H1 (cell line): ENCODE results near the gene PLCB1. TPM values are rescaled to one million over a fixed set of nuclear protein-coding genes. Genes with fewer than 3 reads are reported as not detected.

Experiments
- CTCF ChIA-PET: fragments of 300-600 bp; sonication (Branson Sonifier 250); formaldehyde crosslinking; loops from one replicate; lab custom pipeline; 2021; ENCODE audit not compliant: partially characterized antibody; lab: Charles Lee
- POLR2A ChIA-PET: fragments of 300-600 bp; sonication (Branson Sonifier 250); formaldehyde crosslinking; loops from one replicate; lab custom pipeline; 2021; ENCODE audit warnings: inconsistent platforms; ENCODE audit not compliant: partially characterized antibody; lab: Charles Lee
- DNase-seq, 2 experiments: peaks; one replicate each; pipeline versions ENCODE4 v3.0.0 to v3.0.0-alpha.2; 2010 to 2022; ENCODE audit warnings: low spot score in 2 of 2, low read depth in 1 of 2, mixed read lengths in 1 of 2
- FAIRE-seq: peaks from 2 replicates; lab custom pipeline; 2011; peaks lifted over from hg19 to GRCh38; lab: Jason Lieb, UNC
- H2AFZ ChIP-seq: 2 replicates; pipeline ENCODE4 v1.8.1; 2012; ENCODE audit warnings: low read length, inconsistent platforms
- H2AK5ac ChIP-seq: 2 replicates; pipeline ENCODE4 v1.6.1; 2013; ENCODE audit warnings: low read depth, low read length
- H2BK120ac ChIP-seq: replicated peaks from 2 replicates; pipeline ENCODE3; 2013; ENCODE audit warnings: low read depth, low read length, inconsistent platforms
- H2BK12ac ChIP-seq: 2 replicates; pipeline ENCODE4 v1.6.1; 2013; ENCODE audit warnings: low read depth, low read length
- H2BK15ac ChIP-seq: 2 replicates; pipeline ENCODE4 v1.6.1; 2013; ENCODE audit warnings: low read length
- H2BK20ac ChIP-seq: 2 replicates; pipeline ENCODE4 v1.6.1; 2013; ENCODE audit warnings: low read length
- H2BK5ac ChIP-seq: 2 replicates; pipeline ENCODE4 v1.6.1; 2013; ENCODE audit warnings: low read depth, low read length
- H3K14ac ChIP-seq: 2 replicates; pipeline ENCODE4 v1.6.1; 2013; ENCODE audit warnings: inconsistent platforms; ENCODE audit not compliant: insufficient read length
- H3K18ac ChIP-seq: 2 replicates; pipeline ENCODE4 v1.6.1; 2013; ENCODE audit warnings: low read length; ENCODE audit errors: extremely low read depth
- H3K23ac ChIP-seq: 2 replicates; pipeline ENCODE4 v1.6.1; 2013; ENCODE audit warnings: inconsistent platforms; ENCODE audit not compliant: insufficient read length
- H3K23me2 ChIP-seq: 2 replicates; pipeline ENCODE4 v1.6.1; 2013; ENCODE audit warnings: low read depth, low read length
- H3K27ac ChIP-seq: 2 replicates; pipeline ENCODE4 v1.6.1; 2011; ENCODE audit warnings: low read depth, low read length, inconsistent platforms
- H3K27me3 ChIP-seq, 4 experiments: replicated peaks in 1 of 4; 1 replicate in 1 of 4; 2 replicates in 3 of 4; pipeline versions ENCODE4 v1.6.1 to v1.8.1; 2011 to 2013; ENCODE audit warnings: low read length in 3 of 4, mild to moderate bottlenecking in 3 of 4, inconsistent platforms in 2 of 4, mixed read lengths in 2 of 4, moderate library complexity in 1 of 4; ENCODE audit not compliant: control insufficient read depth in 3 of 4, insufficient read depth in 3 of 4; ENCODE audit errors: extremely low read depth in 1 of 4
- H3K36me3 ChIP-seq, 4 experiments: 2 replicates each; pipeline versions ENCODE4 v1.6.1 to v1.8.1; 2011 to 2013; ENCODE audit warnings: mild to moderate bottlenecking in 4 of 4, low read length in 3 of 4, moderate library complexity in 2 of 4, control low read depth in 1 of 4, inconsistent platforms in 1 of 4; ENCODE audit not compliant: insufficient read depth in 4 of 4, control insufficient read depth in 2 of 4
- H3K4ac ChIP-seq: replicated peaks from 2 replicates; pipeline ENCODE3; 2013; ENCODE audit warnings: low read length, low read depth, mixed read lengths, inconsistent platforms; ENCODE audit not compliant: insufficient read length
- H3K4me1 ChIP-seq, 4 experiments: replicated peaks in 1 of 4; 1 replicate in 1 of 4; 2 replicates in 3 of 4; pipeline versions ENCODE4 v1.6.1 to v1.8.1; 2011 to 2013; ENCODE audit warnings: low read length in 3 of 4, inconsistent platforms in 2 of 4, mixed read lengths in 1 of 4; ENCODE audit not compliant: insufficient read depth in 4 of 4, control insufficient read depth in 3 of 4
- H3K4me2 ChIP-seq, 2 experiments: 2 replicates each; pipeline versions ENCODE4 v1.6.1 to v1.8.1; 2011 to 2013; ENCODE audit warnings: low read depth in 2 of 2, low read length in 2 of 2, control low read depth in 1 of 2, inconsistent platforms in 1 of 2, mild to moderate bottlenecking in 1 of 2; ENCODE audit not compliant: insufficient read depth in 1 of 2
- H3K4me3 ChIP-seq, 4 experiments: fragments of 200-600, 300-600 bp in 1 of 4; sonication (generic), shearing (Covaris generic), sonication (Bioruptor Twin) in 1 of 4; 2 replicates each; pipeline versions ENCODE4 v1.5.1 to v1.8.1; 2011 to 2016; ENCODE audit warnings: low read length in 4 of 4, low read depth in 3 of 4, control low read depth in 2 of 4, inconsistent platforms in 2 of 4, mild to moderate bottlenecking in 2 of 4, mixed read lengths in 1 of 4, moderate library complexity in 1 of 4; ENCODE audit not compliant: insufficient read depth in 2 of 4; ENCODE audit errors: extremely low read depth in 1 of 4
- H3K56ac ChIP-seq: replicated peaks from 2 replicates; pipeline ENCODE3; 2013; ENCODE audit warnings: low read depth, mild to moderate bottlenecking, mixed read lengths, low read length, inconsistent platforms; ENCODE audit not compliant: insufficient read length
- H3K79me1 ChIP-seq: 2 replicates; pipeline ENCODE4 v1.6.1; 2013; ENCODE audit warnings: low read depth, low read length, control low read depth
- H3K79me2 ChIP-seq, 2 experiments: 2 replicates each; pipeline versions ENCODE4 v1.6.1 to v1.8.1; 2012 to 2013; ENCODE audit warnings: low read length in 2 of 2, mild to moderate bottlenecking in 2 of 2, inconsistent platforms in 1 of 2; ENCODE audit not compliant: insufficient read depth in 2 of 2, control insufficient read depth in 1 of 2
- H3K9ac ChIP-seq, 4 experiments: replicated peaks in 1 of 4; 1 replicate in 1 of 4; 2 replicates in 3 of 4; pipeline versions ENCODE4 v1.6.1 to v1.8.1; 2011 to 2013; ENCODE audit warnings: low read depth in 3 of 4, low read length in 3 of 4, control low read depth in 2 of 4, mild to moderate bottlenecking in 2 of 4, moderate library complexity in 2 of 4, inconsistent platforms in 1 of 4; ENCODE audit errors: extremely low read depth in 1 of 4
- H3K9me3 ChIP-seq, 2 experiments: 2 replicates each; pipeline versions ENCODE4 v1.6.1 to v1.8.1; 2012 to 2013; ENCODE audit warnings: mild to moderate bottlenecking in 2 of 2, moderate library complexity in 2 of 2, control low read depth in 1 of 2, inconsistent platforms in 1 of 2, low read depth in 1 of 2, low read length in 1 of 2, mixed read lengths in 1 of 2; ENCODE audit not compliant: insufficient read depth in 2 of 2
- H4K20me1 ChIP-seq, 2 experiments: replicated peaks in 1 of 2; 2 replicates each; pipeline versions ENCODE3 to v1.8.1; 2011 to 2013; ENCODE audit warnings: inconsistent platforms in 2 of 2, low read length in 2 of 2, mild to moderate bottlenecking in 1 of 2; ENCODE audit not compliant: insufficient read depth in 2 of 2, control insufficient read depth in 1 of 2
- H4K5ac ChIP-seq: 2 replicates; pipeline ENCODE4 v1.6.1; 2013; ENCODE audit warnings: low read length, low read depth, mixed read lengths, inconsistent platforms; ENCODE audit not compliant: insufficient read length
- H4K8ac ChIP-seq: 2 replicates; pipeline ENCODE4 v1.8.0; 2013; ENCODE audit warnings: mild to moderate bottlenecking, moderate library complexity, low read length, inconsistent platforms; ENCODE audit not compliant: insufficient read depth; ENCODE audit errors: extremely low read depth
- H4K91ac ChIP-seq: replicated peaks from 2 replicates; pipeline ENCODE3; 2013; ENCODE audit warnings: low read length, mixed read lengths, inconsistent platforms; ENCODE audit not compliant: insufficient read length
- RBBP5 ChIP-seq: IDR thresholded peaks from 2 replicates; pipeline ENCODE4 v1.7.1; 2012; ENCODE audit warnings: low read depth, mild to moderate bottlenecking, inconsistent platforms, low read length, moderate library complexity, borderline replicate concordance
- WGBS, 2 experiments: shearing (Covaris generic) in 1 of 2; methylation state at CpG; one replicate each; pipeline versions ENCODE4 v1.1.6 to v1.1.7; 2013 to 2015; ENCODE audit warnings: low lambda C conversion rate in 2 of 2, mixed read lengths in 2 of 2, inconsistent platforms in 1 of 2, low coverage in 1 of 2, missing lambda C conversion rate in 1 of 2; ENCODE audit not compliant: insufficient replicate concordance in 2 of 2, insufficient coverage in 1 of 2, insufficient read length in 1 of 2; ENCODE audit errors: extremely low coverage in 1 of 2, missing lambda C conversion rate in 1 of 2; 5-methylcytosine and 5-hydroxymethylcytosine counted together
- polyA plus RNA-seq, 7 experiments: library from polyadenylated mRNA; depleted of rRNA in 3 of 7; stranded (reverse) in 5 of 7; unstranded in 2 of 7; fragments of >200 nt in 5 of 7; fragments of 200-250 nt in 2 of 7; gene quantifications; 1 replicate in 5 of 7; 2 replicates in 1 of 7; 4 replicates in 1 of 7; pipeline versions ENCODE4 v1.2.1 to v1.2.3, GENCODE V29; 2011 to 2013; ENCODE audit warnings: missing spikeins in 2 of 7, mixed read lengths in 2 of 7
- total RNA-seq: library from RNA; stranded (reverse); fragmentation: NEBNext Ultra II Directional; extraction: Animal tissue kit (Norgen Biotek cat#: 25700); gene quantifications from 2 replicates; pipeline ENCODE4 v1.2.1, GENCODE V29; 2021

Gene PLCB1
- total and polyA plus RNA-seq, 2 of the 8 experiments (the other 6 are each of a cell fraction or from before 2014, with no cell fraction given) = 2.6 to 9.1 TPM

DNA sequence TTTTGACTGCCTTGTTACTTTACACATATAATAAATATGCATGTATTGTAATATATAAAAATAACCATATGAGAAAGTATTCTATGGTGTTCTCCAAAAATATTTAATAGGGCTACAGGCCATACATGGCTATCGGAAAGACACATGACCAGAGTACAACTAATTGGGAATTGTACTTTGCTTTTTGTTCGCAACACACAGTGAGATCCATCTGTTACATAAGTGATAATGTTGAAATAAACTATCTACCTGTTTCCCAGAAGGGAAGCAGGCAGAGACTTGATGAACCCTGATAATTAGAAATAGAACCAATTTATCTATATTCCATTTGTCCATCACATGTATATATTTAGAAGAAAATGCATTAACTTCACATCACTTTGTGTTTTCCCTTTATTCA, 592.8 kb downstream of the PLCB1 start:
- Histone ChIP-seq H3K27me3 (no peaks in the 10 kb centered on the region), H4K8ac (no peak overlapping the region), H3K18ac (no peak overlapping the region), H3K23me2 (no peaks in the 10 kb centered on the region), H4K91ac (no peak overlapping the region), H2BK120ac (no peak overlapping the region), H4K5ac (no peak overlapping the region), H3K14ac (no peak overlapping the region), H2BK12ac (no peak overlapping the region), H2BK5ac (no peak overlapping the region), H3K9me3 (no peaks in the 10 kb centered on the region), H3K4me3 (no peak overlapping the region), H2AFZ (no peak overlapping the region), H3K9ac (no peak overlapping the region), H3K79me2 (no peaks in the 10 kb centered on the region), H2BK20ac (no peak overlapping the region), H3K23ac (no peak overlapping the region), H3K56ac (no peak overlapping the region), H4K20me1 (no peaks in the 10 kb centered on the region), H3K4me2 (no peak overlapping the region), H3K27ac (no peak overlapping the region), H2AK5ac (no peak overlapping the region), H3K36me3 (no peaks in the 10 kb centered on the region; a peak in 1 of 8 replicates), H3K4me1 (no peaks in the 10 kb centered on the region), H3K79me1 (no peaks in the 10 kb centered on the region), H2BK15ac (no peak overlapping the region), H3K4ac (no peak overlapping the region)
- CTCF ChIA-PET = no interaction called here
- FAIRE-seq (no peak), DNase-seq (no peak)
- POLR2A ChIA-PET = no interaction called here
- WGBS, 2 experiments = 96% methylated on average over 2 of the region's 2 CpGs; no CpG with 5 or more reads in 1 of the 2 experiments
- no peak for TF ChIP-seq RBBP5
